K562 (cell line): Measurements from ENCODE around the gene TM7SF2.

ENCODE experiments used
- RAD21 ChIP-seq, 2 experiments: fragments of 250-450 bp in 1 of 2; fragments of 450-650 bp in 1 of 2; sonication (Bioruptor Pico) in 1 of 2; formaldehyde crosslinking in 1 of 2; IDR thresholded peaks in 1 of 2; conservative IDR thresholded peaks in 1 of 2; 2 replicates each; pipeline versions ENCODE4 v1.4.0 to v1.8.0; 2020 to 2022; ENCODE audit warnings: mild to moderate bottlenecking in 2 of 2, moderate library complexity in 1 of 2
- STAG1 ChIP-seq: sonication (generic); formaldehyde crosslinking; IDR thresholded peaks from 2 replicates; pipeline ENCODE4 v1.5.0; 2020; ENCODE audit warnings: missing genetic modification reagents, borderline replicate concordance
- ZNF3 ChIP-seq: fragments of 250-450 bp; sonication (Bioruptor Pico); IDR thresholded peaks from 2 replicates; pipeline ENCODE4 v1.5.0; 2021; ENCODE audit warnings: mild to moderate bottlenecking, moderate library complexity
- TF ChIP-seq, protein P1 (sequence below), 3 experiments: IDR thresholded peaks in 2 of 3; conservative IDR thresholded peaks in 1 of 3; 2 replicates each; pipeline ENCODE4 v1.5.1; 2011 to 2012; ENCODE audit warnings: low read length in 3 of 3, mild to moderate bottlenecking in 3 of 3, control low read depth in 2 of 3, improper control_type of control experiment in 1 of 3, inconsistent platforms in 1 of 3, low read depth in 1 of 3, mixed read lengths in 1 of 3, moderate library complexity in 1 of 3; ENCODE audit not compliant: insufficient read depth in 2 of 3

GRCh38 chr11:65089621-65090020 lies 22.1 kb upstream of the TM7SF2 start:
- TF ChIP-seq RAD21 (CRISPR knock-in tag; conservative IDR thresholded peaks at IDR 0.05 in 1 of 2, IDR thresholded peaks at IDR 0.05 in 1 of 2) (no peak), STAG1 (CRISPR knock-in tag) (no peak), ZNF3 (CRISPR knock-in tag) (no peak)
- TF ChIP-seq, protein P1, sequence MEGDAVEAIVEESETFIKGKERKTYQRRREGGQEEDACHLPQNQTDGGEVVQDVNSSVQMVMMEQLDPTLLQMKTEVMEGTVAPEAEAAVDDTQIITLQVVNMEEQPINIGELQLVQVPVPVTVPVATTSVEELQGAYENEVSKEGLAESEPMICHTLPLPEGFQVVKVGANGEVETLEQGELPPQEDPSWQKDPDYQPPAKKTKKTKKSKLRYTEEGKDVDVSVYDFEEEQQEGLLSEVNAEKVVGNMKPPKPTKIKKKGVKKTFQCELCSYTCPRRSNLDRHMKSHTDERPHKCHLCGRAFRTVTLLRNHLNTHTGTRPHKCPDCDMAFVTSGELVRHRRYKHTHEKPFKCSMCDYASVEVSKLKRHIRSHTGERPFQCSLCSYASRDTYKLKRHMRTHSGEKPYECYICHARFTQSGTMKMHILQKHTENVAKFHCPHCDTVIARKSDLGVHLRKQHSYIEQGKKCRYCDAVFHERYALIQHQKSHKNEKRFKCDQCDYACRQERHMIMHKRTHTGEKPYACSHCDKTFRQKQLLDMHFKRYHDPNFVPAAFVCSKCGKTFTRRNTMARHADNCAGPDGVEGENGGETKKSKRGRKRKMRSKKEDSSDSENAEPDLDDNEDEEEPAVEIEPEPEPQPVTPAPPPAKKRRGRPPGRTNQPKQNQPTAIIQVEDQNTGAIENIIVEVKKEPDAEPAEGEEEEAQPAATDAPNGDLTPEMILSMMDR (IDR thresholded peaks at IDR 0.05 in 2 of 3, conservative IDR thresholded peaks at IDR 0.05 in 1 of 3; ENCODE audit: insufficient read depth in 2 of 3, low read depth in 1 of 3, low read length in 3 of 3): no peak
